AG10803 (cell line): ENCODE measurements around the gene CRYBA4.

Source experiments
- DNase-seq: peaks from one replicate; pipeline ENCODE4 v3.0.0; 2010; ENCODE audit warnings: low read depth
- H3K4me3 ChIP-seq: 2 replicates; pipeline ENCODE4 v1.5.1; 2011; ENCODE audit warnings: mild to moderate bottlenecking, low read length, control low read depth
- TF ChIP-seq, protein P1 (sequence below): conservative IDR thresholded peaks from 2 replicates; pipeline ENCODE4 v1.5.1; 2011; ENCODE audit warnings: mild to moderate bottlenecking, low read length, control low read depth, inconsistent platforms

The CRYBA4 gene

GRCh38 chr22:26615149-26615548 lies 6.6 kb upstream of the CRYBA4 start:
- no peak overlapping the region for H3K4me3 ChIP-seq
- no peak for DNase-seq
- TF ChIP-seq, protein P1, sequence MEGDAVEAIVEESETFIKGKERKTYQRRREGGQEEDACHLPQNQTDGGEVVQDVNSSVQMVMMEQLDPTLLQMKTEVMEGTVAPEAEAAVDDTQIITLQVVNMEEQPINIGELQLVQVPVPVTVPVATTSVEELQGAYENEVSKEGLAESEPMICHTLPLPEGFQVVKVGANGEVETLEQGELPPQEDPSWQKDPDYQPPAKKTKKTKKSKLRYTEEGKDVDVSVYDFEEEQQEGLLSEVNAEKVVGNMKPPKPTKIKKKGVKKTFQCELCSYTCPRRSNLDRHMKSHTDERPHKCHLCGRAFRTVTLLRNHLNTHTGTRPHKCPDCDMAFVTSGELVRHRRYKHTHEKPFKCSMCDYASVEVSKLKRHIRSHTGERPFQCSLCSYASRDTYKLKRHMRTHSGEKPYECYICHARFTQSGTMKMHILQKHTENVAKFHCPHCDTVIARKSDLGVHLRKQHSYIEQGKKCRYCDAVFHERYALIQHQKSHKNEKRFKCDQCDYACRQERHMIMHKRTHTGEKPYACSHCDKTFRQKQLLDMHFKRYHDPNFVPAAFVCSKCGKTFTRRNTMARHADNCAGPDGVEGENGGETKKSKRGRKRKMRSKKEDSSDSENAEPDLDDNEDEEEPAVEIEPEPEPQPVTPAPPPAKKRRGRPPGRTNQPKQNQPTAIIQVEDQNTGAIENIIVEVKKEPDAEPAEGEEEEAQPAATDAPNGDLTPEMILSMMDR, result no peak

GRCh38 chr22:26615830-26616435 lies 5.8 kb upstream of the CRYBA4 start:
- TF ChIP-seq, protein P1, result no peak
- no peak overlapping the region for H3K4me3 ChIP-seq
- DNase-seq, result no peak

- H3K4me3 ChIP-seq, result no peak overlapping the region
- no peak for DNase-seq
- TF ChIP-seq, protein P1, result no peak
Measured at GRCh38 chr22:26616650-26617049, 5.1 kb upstream of the CRYBA4 start.

- peak; percentile 67 for DNase-seq
- no peak within 1 kb of the TSS for H3K4me3 ChIP-seq
- TF ChIP-seq, protein P1, result no peak
Measured at GRCh38 chr22:26617271-26618199, 4.2 kb upstream of the CRYBA4 start, which contains the start of gene CRYBB1. Gene CRYBB1, minus strand, starts transcription at chr22:26618027. Its CDS starts 1,708 bp downstream, at chr22:26616319.

GRCh38 chr22:26618455-26618854 lies 3.3 kb upstream of the CRYBA4 start:
- DNase-seq, result no peak
- TF ChIP-seq, protein P1, result no peak
- H3K4me3 ChIP-seq, result no peak overlapping the region

DNA sequence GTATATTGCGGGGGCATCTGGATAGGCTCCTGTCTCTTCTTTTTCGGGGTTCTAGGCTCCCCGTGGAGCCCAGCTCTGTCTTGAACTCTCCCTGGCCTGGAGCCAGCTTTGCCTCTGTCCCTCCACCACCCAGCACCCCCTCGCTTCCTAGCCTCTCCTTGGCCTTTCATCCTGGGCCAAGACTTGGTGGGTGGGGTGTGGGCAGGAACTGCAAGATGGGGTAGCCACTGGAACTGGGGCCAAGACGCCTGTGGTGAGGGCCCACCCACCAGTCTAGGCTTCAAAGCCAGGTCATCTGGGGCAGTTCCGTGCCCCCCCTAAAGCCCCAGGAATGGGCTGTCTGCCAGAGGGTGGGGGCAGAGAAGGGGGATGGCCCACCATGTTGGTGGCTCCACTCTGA lies 2.3 kb upstream of the CRYBA4 start:
- no peak overlapping the region for H3K4me3 ChIP-seq
- TF ChIP-seq, protein P1, result no peak
- DNase-seq, result no peak
